ENCODE data around the gene CALML4. TPM values are rescaled to one million over a fixed set of nuclear protein-coding genes. Genes with fewer than 3 reads are reported as not detected.

Gene CALML4
- total and polyA plus RNA-seq, 2 donors (not counting 3 experiments of a cell fraction or from before 2014, with no cell fraction given): 2.6 to 10.1 TPM

DNA sequence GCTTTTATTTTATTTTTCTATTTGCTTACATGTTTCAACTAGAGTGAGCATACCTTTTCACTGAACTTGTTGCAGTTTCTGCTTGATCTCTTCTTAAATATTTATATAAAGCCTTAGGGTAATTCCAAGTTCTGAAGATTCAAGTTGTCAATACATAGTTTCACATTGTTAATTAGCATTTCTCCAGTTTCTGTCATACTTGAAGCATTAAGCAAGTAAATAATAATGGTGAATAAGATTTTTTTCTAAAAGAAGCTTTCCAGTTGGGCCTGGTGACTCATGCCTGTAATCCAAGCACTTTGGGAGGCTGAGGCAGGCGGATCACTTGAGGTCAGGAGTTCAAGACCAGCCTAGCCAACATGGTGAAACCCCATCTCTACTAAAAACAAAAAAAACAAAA lies 53.9 kb downstream of the CALML4 start:
- Histone ChIP-seq H3K9me1 (replicated peaks; ENCODE audit: control insufficient read depth, extremely low read depth, insufficient read depth, low read length) (no peaks in the 10 kb centered on the region), H3K79me2 (ENCODE audit: control insufficient read depth, insufficient read depth, low read length) (peaks cover 2% of the 10 kb centered on the region), H3K4me1 (ENCODE audit: control insufficient read depth, extremely low read depth, insufficient read depth, low read length) (no peaks in the 10 kb centered on the region), H3K9ac (replicated peaks; ENCODE audit: extremely low read depth, insufficient read depth, low read length) (no peak overlapping the region), H3K9me3 (replicated peaks; ENCODE audit: control insufficient read depth, insufficient read depth, low read length) (no peaks in the 10 kb centered on the region), H4K20me1 (replicated peaks; ENCODE audit: control insufficient read depth, extremely low read depth, insufficient read depth, low read length) (no peaks in the 10 kb centered on the region), H3K4me3 (replicated peaks in 1 of 3; ENCODE audit: insufficient read depth in 1 of 3, low read depth in 1 of 3, low read length in 3 of 3) (no peak overlapping the region), H3K4me2 (ENCODE audit: insufficient read depth, low read length) (no peak overlapping the region), H2AFZ (ENCODE audit: low read depth, low read length) (no peak overlapping the region), H3K27me3 (ENCODE audit: control insufficient read depth in 2 of 2, insufficient read depth in 2 of 2, low read length in 2 of 2) (no peaks in the 10 kb centered on the region), H3K36me3 (ENCODE audit: control insufficient read depth in 2 of 2, extremely low read depth in 1 of 2, insufficient read depth in 2 of 2, low read length in 2 of 2) (peaks cover 2 to 5% of the 10 kb centered on the region in 2 experiments), H3K27ac (ENCODE audit: insufficient read depth, low read depth, low read length) (no peak overlapping the region)
- TF ChIP-seq GATA2 (IDR thresholded peaks at IDR 0.05; ENCODE audit: insufficient read depth, insufficient read length, low read depth, low read length) (no peak), POLR2AphosphoS5 (IDR thresholded peaks at IDR 0.05; ENCODE audit: insufficient read depth, low read depth, low read length) (no peak), FOS (IDR thresholded peaks at IDR 0.05; ENCODE audit: borderline replicate concordance, insufficient read depth, low read length) (no peak), JUN (IDR thresholded peaks at IDR 0.05; ENCODE audit: borderline replicate concordance, insufficient read depth, insufficient read length, low read depth) (no peak), POLR2A (IDR thresholded peaks at IDR 0.05; ENCODE audit: low read depth, low read length) (no peak), MYC (IDR thresholded peaks at IDR 0.05; ENCODE audit: low read depth, low read length) (no peak), MAX (IDR thresholded peaks at IDR 0.05; ENCODE audit: insufficient read depth, insufficient read length) (no peak), EZH2 (IDR thresholded peaks at IDR 0.05; ENCODE audit: borderline replicate concordance, low read depth, low read length, severe bottlenecking) (no peak)
- TF ChIP-seq, protein P1, sequence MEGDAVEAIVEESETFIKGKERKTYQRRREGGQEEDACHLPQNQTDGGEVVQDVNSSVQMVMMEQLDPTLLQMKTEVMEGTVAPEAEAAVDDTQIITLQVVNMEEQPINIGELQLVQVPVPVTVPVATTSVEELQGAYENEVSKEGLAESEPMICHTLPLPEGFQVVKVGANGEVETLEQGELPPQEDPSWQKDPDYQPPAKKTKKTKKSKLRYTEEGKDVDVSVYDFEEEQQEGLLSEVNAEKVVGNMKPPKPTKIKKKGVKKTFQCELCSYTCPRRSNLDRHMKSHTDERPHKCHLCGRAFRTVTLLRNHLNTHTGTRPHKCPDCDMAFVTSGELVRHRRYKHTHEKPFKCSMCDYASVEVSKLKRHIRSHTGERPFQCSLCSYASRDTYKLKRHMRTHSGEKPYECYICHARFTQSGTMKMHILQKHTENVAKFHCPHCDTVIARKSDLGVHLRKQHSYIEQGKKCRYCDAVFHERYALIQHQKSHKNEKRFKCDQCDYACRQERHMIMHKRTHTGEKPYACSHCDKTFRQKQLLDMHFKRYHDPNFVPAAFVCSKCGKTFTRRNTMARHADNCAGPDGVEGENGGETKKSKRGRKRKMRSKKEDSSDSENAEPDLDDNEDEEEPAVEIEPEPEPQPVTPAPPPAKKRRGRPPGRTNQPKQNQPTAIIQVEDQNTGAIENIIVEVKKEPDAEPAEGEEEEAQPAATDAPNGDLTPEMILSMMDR (IDR thresholded peaks at IDR 0.05; ENCODE audit: extremely low read depth in 1 of 2, insufficient read depth in 1 of 2, low read depth in 1 of 2, low read length in 2 of 2): no peak
- intact Hi-C loops (cut with micrococcal nuclease) (loop anchor here (10.0 kb wide), 1 partner anchor 186 kb away; no protein-coding TSS in a partner anchor), dilution Hi-C loops (cut with MboI; ENCODE audit: extremely low pct_ligation_motif_present, low sequenced_read_pairs) (no loop called here)
- CTCF ChIA-PET: interaction anchor here (2.1 to 5.6 kb wide), 2 partner anchors 18 to 289 kb away, joined by 4 to 139 read pairs; no protein-coding TSS in a partner anchor
- no peak for FAIRE-seq
- no TSS peak for BruUV-seq (replicated peaks)
- DNase-seq (ENCODE audit: low read depth, low spot score): no peak
- POLR2A ChIA-PET: no interaction called here

All from endothelial cell of umbilical vein (primary cell).